BJ (cell line): ENCODE results near the gene RFX2. TPM values are rescaled to one million over a fixed set of nuclear protein-coding genes. Genes with fewer than 3 reads are reported as not detected.

Experiments used
- CTCF ChIA-PET: fragments of 350-600 bp; formaldehyde crosslinking; extraction: SDS; loops from one replicate; lab custom pipeline; 2021; ENCODE audit warnings: antibody characterized with exemption, inconsistent platforms; lab: Yijun Ruan, JAX
- POLR2A ChIA-PET: fragments of 300-600 bp; sonication (Branson Sonifier 250); formaldehyde crosslinking; extraction: SDS; loops from one replicate; lab custom pipeline; 2021; ENCODE audit warnings: antibody characterized with exemption; lab: Charles Lee
- DNase-seq: peaks from one replicate; pipeline ENCODE4 v3.0.0-alpha.2; 2011; ENCODE audit warnings: low read depth
- H3K27me3 ChIP-seq: 2 replicates; pipeline ENCODE4 v1.6.0; 2011; ENCODE audit warnings: low read length; ENCODE audit not compliant: control insufficient read depth, insufficient read depth
- H3K36me3 ChIP-seq: 2 replicates; pipeline ENCODE4 v1.5.1; 2011; ENCODE audit warnings: low read length; ENCODE audit not compliant: control insufficient read depth, insufficient read depth
- H3K4me3 ChIP-seq: 2 replicates; pipeline ENCODE4 v1.5.1; 2011; ENCODE audit warnings: low read depth, mild to moderate bottlenecking, control low read depth, low read length
- polyA plus RNA-seq: library from polyadenylated mRNA; depleted of rRNA; stranded (reverse); fragments of >200 nt; gene quantifications from 2 replicates; pipeline ENCODE4 v1.2.3, GENCODE V29; 2011
- TF ChIP-seq, protein P1 (sequence below): IDR thresholded peaks from 2 replicates; pipeline ENCODE4 v1.5.1; 2011; ENCODE audit warnings: low read depth, mild to moderate bottlenecking, control low read depth, inconsistent platforms, low read length, moderate library complexity; ENCODE audit not compliant: insufficient read depth

RFX2 gene
- polyA plus RNA-seq, 1 experiment, result 5.7 TPM

DNA sequence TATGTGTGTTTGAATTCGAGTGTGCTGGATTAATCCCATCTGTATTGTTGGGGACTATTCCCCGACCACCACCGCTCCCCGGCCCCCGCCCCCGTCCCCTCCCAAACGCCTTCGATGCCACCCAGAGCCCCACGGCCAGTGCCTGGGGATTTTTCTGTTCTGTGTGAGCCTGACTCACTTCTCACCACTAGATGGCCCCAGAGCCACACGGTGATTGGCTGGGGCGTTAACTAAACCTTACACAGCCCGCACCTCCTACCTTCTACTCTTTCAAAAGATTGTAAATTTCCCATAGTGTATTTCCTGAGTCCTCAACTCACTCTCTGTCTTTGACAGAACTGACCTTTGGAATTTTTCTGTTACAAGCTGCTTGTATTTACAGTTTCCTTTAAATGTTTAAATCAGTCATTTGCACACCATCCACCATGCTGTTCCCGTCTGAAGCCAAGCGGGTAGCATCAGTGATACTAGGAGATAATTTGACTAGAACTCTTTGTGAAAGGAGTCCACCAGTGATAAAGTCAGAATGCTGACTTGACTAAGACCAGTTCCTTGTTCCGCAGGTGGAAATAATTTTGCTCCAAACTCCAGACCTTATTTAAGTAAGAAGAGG lies 61.4 kb downstream of the RFX2 start:
- Histone ChIP-seq H3K27me3 (no peaks in the 10 kb centered on the region), H3K4me3 (no peak overlapping the region), H3K36me3 (no peaks in the 10 kb centered on the region; the same call in 1 of the 2 replicates)
- DNase-seq, result no peak
- ChIA-PET CTCF (interaction anchor here (0.6 to 3.5 kb wide), 37 partner anchors 8 to 305 kb away, joined by 3 to 140 read pairs (median 4); partner anchors contain the start of gene NRTN), POLR2A (interaction anchor here (0.7 kb wide), 1 partner anchor 348 kb away, joined by 3 read pairs; no protein-coding TSS in a partner anchor)
- TF ChIP-seq, protein P1, sequence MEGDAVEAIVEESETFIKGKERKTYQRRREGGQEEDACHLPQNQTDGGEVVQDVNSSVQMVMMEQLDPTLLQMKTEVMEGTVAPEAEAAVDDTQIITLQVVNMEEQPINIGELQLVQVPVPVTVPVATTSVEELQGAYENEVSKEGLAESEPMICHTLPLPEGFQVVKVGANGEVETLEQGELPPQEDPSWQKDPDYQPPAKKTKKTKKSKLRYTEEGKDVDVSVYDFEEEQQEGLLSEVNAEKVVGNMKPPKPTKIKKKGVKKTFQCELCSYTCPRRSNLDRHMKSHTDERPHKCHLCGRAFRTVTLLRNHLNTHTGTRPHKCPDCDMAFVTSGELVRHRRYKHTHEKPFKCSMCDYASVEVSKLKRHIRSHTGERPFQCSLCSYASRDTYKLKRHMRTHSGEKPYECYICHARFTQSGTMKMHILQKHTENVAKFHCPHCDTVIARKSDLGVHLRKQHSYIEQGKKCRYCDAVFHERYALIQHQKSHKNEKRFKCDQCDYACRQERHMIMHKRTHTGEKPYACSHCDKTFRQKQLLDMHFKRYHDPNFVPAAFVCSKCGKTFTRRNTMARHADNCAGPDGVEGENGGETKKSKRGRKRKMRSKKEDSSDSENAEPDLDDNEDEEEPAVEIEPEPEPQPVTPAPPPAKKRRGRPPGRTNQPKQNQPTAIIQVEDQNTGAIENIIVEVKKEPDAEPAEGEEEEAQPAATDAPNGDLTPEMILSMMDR, result peak; percentile 92

DNA sequence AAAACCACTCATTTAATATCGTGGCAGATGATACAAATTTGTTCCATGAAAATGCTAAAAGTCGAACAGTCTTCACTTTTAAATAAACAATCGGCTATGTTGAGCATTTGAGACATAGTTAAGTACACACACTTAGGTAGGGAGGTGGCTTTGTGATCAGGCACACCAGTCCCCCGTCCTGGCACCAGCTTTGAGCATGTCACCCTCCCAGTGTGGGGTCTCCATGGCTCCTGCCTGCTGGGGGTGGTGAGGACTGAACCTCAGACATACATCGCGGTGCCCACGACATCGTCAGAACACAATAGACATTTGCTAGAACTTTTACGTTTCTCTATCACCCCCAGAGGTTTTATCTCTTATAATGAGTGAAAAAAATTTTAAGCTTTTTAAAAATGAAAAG lies 62.0 kb downstream of the RFX2 start:
- ChIA-PET CTCF (interaction anchor here (0.7 to 3.5 kb wide), 37 partner anchors 9 to 305 kb away, joined by 3 to 140 read pairs (median 4); partner anchors contain the start of gene NRTN), POLR2A (interaction anchor here (0.7 kb wide), 1 partner anchor 349 kb away, joined by 3 read pairs; no protein-coding TSS in a partner anchor)
- no peaks in the 10 kb centered on the region for H3K27me3 ChIP-seq
- no peak overlapping the region for H3K4me3 ChIP-seq
- peaks cover 2% of the 10 kb centered on the region; the same call in 1 of the 2 replicates for H3K36me3 ChIP-seq
- no peak for DNase-seq
- TF ChIP-seq, protein P1, result no peak

DNA sequence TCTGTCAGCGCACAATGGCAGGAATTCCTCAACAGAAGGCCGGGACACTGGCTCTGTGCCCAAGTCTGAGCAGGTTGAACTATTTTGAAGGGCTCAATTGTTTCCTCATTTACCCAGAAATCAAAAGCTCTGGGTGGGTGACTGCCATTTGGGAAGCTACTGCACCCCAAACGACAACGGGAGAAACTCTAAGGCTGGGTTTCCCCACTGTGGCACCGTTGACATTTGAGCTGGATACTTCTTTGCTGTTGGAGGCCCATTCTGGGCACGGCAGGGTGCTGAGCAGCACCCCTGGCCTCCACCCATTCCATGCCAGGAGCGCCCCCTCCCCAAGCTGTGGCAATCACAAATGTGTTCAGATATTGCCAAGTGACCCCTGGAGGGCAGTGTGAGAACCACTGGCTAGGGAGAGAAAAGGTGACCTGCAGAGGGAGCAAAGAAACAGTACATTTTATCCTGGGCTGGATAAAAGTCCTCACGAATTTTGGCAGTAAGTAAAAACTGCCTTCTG lies 62.5 kb downstream of the RFX2 start:
- TF ChIP-seq, protein P1, result peak; percentile 82

DNA sequence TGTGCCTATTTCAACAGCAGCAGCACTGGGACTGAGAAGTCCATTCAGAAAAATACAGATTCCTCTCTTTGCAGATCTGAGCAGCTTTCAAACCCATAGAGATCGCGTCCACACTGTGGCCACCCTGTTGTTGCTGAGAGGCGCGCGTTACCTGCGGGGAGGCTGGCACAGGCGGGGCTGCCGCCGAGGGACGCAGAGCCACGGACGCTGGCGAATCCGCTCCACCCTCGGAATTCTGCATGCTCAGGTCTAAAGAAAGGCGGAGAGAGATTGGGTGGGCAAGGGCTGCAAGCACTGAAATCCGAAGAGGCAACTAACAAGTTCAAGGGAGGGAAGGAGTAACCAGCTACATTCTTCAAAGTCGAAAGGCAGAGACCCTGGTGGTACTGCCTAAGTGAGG lies 63.0 kb downstream of the RFX2 start:
- H3K36me3 ChIP-seq, result peaks cover 2% of the 10 kb centered on the region
- H3K27me3 ChIP-seq, result no peaks in the 10 kb centered on the region
- TF ChIP-seq, protein P1, result no peak
- ChIA-PET CTCF (interaction anchor here (0.6 to 3.5 kb wide), 15 partner anchors 10 to 380 kb away, joined by 3 to 140 read pairs (median 4); no protein-coding TSS in a partner anchor), POLR2A (no interaction called here)
- DNase-seq, result no peak
- H3K4me3 ChIP-seq, result no peak overlapping the region

More for the DNA sequence above, 62.5 kb downstream of the RFX2 start:
- H3K4me3 ChIP-seq, result no peak overlapping the region
- ChIA-PET POLR2A (interaction anchor here (0.7 kb wide), 1 partner anchor 349 kb away, joined by 3 read pairs; no protein-coding TSS in a partner anchor), CTCF (interaction anchor here (0.6 to 3.5 kb wide), 35 partner anchors 9 to 380 kb away, joined by 3 to 140 read pairs (median 4); partner anchors contain the start of gene NRTN)
- peaks cover 2% of the 10 kb centered on the region for H3K36me3 ChIP-seq
- DNase-seq, result no peak
- no peaks in the 10 kb centered on the region for H3K27me3 ChIP-seq

DNA sequence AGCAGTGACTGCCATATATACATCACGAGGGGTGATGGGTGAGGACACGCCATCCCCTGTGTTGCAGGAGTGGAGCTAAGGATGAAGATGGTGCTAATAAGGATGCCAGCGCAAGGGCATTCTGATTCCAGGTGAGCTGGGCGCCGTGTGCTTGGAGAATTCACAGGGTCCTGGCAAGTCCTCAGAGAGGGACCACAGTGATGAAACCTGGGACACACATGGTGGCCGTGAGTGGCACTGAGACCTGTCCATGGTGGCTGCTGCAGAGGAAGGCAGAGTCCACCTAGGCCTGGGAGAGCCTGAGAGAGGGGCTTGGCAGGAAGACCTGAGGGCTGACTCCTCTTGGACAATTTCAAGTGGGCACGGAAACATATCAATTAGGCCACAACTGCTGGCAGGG lies 65.2 kb downstream of the RFX2 start:
- no peak for DNase-seq
- no peaks in the 10 kb centered on the region for H3K27me3 ChIP-seq
- H3K4me3 ChIP-seq, result no peak overlapping the region
- peaks cover 2% of the 10 kb centered on the region for H3K36me3 ChIP-seq
- CTCF ChIA-PET, result interaction anchor here (1.3 to 3.3 kb wide), 2 partner anchors 23 to 81 kb away, joined by 3 to 19 read pairs; no protein-coding TSS in a partner anchor
- TF ChIP-seq, protein P1, result no peak
- POLR2A ChIA-PET, result interaction anchor here (0.6 kb wide), 1 partner anchor 85 kb away, joined by 7 read pairs; no protein-coding TSS in a partner anchor
